OCI-LY7 (cell line): ENCODE results near the gene CENPH.

Source experiments
- CTCF ChIP-seq: fragments of 200-600 bp; sonication (generic); conservative IDR thresholded peaks from 2 replicates; pipeline ENCODE4 v1.5.1; 2014; ENCODE audit warnings: mild to moderate bottlenecking, antibody characterized with exemption, low read length, moderate library complexity, mixed read lengths
- EZH2phosphoT487 ChIP-seq: fragments of 200-600 bp; sonication (generic); IDR thresholded peaks from 2 replicates; pipeline ENCODE4 v1.6.1; 2018; ENCODE audit warnings: low read depth, borderline replicate concordance, mild to moderate bottlenecking, mixed run types, antibody characterized with exemption, low read length, moderate library complexity, mixed read lengths

DNA sequence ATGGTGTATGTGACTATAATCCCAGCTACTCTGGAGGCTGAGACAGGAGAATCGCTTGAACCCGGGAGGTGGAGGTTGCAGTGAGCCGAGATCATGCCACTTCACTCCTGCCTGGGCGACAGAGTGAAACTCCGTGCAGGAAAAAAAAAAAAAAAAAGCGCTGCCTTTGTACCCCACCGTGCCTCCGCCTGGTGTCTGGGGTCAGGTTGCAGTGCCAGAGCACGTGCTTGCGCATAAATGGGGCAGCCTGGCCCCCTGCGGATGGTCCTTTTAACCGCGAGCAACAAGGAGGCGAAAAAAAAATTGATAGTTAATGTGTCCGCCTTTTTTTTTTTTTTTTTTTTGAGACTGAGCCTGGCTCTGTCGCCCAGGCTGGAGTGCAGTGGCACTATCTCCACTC is 28.7 kb upstream of the CENPH start:
- TF ChIP-seq CTCF, result no peak
- TF ChIP-seq EZH2phosphoT487, result no peak
